GM19438 (cell line): Measurements from ENCODE around the gene DDX56.

Experiments used
- ATAC-seq: cut with Tn5 transposase; IDR thresholded peaks from one replicate; pipeline ENCODE4 v1.9.1; 2021; ENCODE audit warnings: low read depth; ENCODE audit not compliant: unreplicated experiment

Gene DDX56, protein sequence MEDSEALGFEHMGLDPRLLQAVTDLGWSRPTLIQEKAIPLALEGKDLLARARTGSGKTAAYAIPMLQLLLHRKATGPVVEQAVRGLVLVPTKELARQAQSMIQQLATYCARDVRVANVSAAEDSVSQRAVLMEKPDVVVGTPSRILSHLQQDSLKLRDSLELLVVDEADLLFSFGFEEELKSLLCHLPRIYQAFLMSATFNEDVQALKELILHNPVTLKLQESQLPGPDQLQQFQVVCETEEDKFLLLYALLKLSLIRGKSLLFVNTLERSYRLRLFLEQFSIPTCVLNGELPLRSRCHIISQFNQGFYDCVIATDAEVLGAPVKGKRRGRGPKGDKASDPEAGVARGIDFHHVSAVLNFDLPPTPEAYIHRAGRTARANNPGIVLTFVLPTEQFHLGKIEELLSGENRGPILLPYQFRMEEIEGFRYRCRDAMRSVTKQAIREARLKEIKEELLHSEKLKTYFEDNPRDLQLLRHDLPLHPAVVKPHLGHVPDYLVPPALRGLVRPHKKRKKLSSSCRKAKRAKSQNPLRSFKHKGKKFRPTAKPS

GRCh38 chr7:44573464-44574286, at the start of gene DDX56:
Gene DDX56, minus strand, starts transcription at chr7:44573908. Its CDS starts 13 bp downstream, at chr7:44573895.
- ATAC-seq: peak; percentile 91

DNA sequence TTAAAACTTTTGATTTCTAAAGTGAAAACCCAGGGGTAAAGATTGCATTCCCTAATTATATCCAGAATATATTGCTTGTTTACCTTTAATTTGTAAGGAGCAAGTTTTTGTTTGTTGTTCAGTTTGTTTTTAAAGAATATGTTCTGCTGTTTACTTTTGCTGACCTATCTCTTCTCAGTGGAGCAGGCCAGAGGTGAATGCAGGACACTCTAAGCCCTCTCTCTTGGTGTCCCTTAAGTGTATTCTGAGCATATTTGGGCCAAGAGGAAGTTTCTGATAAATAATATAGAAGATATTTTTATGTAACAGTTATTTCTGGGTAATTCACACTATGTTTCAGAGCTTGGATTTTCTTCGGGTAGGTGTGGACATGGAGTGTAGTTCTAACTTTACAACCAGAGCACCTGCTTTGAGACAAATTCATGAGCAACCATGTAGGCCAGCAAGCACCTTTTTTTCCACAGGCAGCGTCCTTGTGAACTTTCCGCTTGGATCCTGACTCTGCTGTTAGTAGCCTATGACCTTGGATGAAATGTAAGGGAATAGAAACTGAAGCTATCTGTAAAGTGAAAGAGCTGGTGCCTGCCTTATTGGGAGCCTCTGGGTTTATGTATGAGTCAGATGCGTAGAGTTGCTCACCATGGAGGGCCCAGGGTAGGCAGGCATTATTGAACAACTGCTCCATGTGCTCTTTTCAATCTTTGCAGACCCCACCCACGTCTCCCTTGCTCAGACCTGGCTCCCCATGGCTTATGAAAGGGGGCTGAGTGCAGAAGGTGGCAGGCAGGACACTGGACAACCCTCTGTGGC, 48.8 kb upstream of the DDX56 start:
- peak; percentile 82 for ATAC-seq

DNA sequence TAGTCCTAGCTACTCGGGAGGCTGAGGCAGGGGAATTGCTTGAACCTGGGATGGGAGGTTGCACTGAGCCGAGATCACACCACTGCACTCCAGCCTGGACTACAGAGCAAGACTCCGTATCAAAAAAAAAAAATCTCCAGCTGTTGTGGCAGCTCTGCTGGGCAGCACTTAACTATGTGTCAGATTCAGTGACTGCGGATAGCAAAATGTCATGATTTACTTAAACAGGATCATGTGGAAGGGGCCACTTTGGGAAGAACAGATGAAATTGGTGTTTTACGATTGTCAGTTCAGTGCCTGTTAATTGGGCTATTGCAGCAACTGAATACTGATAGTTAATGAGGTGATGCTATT, 48.0 kb upstream of the DDX56 start:
- no peak for ATAC-seq

DNA sequence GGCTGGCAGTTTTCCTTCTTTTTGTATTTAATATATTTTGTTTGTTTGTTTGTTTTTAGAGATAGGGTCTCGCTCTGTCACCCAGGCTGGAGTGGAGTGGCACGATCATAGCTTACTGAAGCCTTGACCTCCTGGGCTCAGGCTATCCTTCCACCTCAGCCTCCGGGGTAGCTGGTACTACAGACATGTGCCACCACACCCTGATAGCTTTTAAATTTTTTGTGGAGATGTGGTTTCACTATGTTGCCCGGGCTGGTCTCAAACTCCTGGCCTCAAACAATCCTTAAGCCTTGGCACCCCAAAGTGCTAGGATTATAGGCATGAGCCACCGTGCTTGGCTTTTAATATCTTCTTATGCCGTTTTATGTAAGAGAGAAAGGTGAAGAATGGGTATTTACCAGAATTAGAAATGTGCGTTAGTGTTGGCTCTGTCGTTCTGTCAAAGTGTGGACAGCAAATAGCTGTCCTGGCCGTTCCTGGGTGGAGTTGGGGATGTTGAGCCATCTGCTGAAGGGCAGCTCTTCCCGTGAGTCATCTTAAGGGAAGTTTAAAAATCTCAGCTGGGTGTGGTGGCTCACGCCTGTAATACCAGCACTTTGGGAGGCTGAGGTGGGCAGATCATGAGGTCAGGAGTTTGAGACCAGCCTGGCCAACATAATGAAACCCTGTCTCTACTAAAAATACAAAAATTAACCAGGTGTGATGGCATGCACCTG, 47.5 kb upstream of the DDX56 start:
- no peak for ATAC-seq

GRCh38 chr7:44618753-44619152, 45.0 kb upstream of the DDX56 start:
- no peak for ATAC-seq

- ATAC-seq: no peak
Observed at GRCh38 chr7:44618045-44618444, 44.3 kb upstream of the DDX56 start.

DNA sequence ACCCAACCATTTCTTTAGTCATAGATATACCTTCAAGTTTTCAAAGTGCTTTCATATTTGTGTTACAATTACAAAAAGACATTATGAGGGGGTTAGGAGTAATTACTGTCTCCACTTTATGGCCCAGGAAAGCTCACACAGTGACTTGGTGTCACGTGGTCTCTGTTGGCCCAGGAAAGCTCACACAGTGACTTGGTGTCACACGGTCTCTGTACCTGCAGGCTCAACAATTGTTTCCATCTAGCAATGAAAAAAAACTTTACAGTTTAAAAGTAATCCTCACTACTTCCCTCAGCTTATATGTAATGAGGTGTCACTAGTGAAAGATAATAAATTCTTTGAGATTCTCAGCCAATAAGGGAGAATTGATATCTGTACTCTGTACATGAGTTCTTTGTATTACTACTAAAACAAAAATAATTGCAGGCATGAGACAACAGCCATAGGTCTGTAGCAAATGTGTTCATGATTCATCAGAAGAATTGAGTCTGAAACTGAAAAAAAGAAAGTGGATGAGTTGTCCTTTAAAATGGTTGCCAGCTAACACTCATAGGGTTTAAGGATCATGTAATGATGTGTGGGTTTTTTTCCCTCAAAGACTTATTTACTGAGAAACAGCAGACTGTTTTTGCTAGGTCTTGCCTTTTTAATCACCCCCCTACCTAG, 43.6 kb upstream of the DDX56 start:
- ATAC-seq: peak; percentile 37

- no peak for ATAC-seq
Observed at GRCh38 chr7:44616545-44616944, 42.8 kb upstream of the DDX56 start.

DNA sequence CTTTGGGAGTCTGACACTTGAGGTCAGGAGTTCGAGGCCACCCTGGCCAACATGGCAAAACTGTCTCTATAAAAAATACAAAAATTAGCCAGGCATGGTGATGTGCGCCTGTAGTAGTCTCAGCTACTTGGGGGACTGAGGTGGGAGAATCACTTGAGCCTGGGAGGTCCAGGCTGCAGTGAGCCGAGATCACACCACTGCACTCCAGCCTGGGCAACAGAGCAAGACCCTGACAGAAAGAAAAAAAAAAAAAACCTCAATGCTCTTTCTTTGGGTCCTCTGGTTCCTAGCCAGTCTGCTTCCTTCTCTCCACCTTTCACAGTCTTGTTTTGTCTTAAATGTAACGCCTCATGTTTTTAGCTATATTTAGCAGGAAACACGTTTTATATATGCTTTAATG, 42.1 kb upstream of the DDX56 start:
- ATAC-seq: no peak

DNA sequence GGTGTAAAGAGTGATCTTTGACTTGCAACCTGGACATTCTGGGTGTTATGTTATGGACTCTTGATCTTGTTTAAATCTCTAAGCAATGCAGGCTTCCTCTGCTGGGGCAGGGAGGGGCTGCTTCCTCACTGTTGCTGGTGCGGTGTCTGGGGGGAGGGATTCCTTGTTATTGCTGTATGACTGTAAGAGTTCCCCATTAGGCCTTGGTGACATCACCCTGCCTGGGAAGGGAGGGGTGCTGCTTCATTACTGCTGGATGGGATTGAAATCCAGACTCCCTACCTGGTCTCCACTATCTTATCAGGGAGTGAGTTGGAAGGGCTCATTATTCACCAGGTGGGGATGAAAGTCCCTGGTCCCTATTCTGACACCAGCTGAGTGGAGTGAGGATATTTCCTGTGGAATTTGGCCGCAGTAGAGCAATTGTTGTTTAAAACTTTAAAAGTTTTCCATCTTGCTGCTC, 41.5 kb upstream of the DDX56 start:
- no peak for ATAC-seq

- ATAC-seq: no peak
Observed at GRCh38 chr7:44609829-44610228, 36.1 kb upstream of the DDX56 start.

GRCh38 chr7:44608916-44609648, 35.4 kb upstream of the DDX56 start:
- no peak for ATAC-seq

- ATAC-seq: no peak
Observed at GRCh38 chr7:44607141-44608068, 33.7 kb upstream of the DDX56 start.

DNA sequence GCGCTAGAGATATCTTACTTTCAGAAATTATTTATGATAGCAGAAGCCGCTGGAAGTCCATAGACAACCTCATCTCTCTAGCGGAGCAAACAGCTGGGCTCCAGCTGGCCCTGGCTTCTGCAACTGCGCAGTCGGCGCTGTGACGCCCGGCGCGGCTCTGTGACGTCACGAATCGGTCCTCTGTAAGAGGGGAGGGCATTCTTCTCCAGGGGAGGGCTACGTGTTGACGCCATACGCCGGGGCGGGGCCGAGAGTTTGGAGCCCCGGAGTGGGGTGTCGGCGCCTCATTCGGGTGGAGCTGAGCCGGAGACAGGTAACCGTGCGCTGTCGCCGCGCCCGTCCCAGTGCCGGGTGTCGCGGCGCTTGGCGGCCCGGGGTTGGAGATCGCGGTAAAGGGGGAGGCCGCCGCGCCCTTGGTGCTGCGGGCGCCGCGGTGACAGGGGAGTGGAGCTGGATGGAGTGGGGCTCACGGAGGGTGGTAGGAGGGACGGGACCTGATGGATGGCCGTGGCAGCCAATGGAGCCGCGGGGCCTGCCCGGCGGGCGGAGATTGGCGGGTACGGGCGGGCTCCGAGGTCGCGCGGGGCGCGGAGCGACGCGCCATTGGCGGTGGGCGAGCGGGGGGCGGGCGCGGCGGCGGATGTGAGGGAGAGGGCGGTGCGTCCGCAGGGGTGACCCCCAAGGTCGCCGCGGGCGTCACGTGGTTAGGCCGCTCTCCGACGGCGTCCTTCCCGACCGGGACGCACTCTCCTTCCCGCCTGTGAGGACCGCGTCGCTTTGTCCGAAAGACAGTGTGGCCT, 32.8 kb upstream of the DDX56 start, which contains the start of gene OGDH:
OGDH (plus strand) TSS at position 287 of the 800 bp plus-strand sequence. CDS start 17,717 bp downstream, outside the sequence.
- ATAC-seq: peak; percentile 94

- no peak for ATAC-seq
Observed at GRCh38 chr7:44604941-44605340, 31.2 kb upstream of the DDX56 start.

DNA sequence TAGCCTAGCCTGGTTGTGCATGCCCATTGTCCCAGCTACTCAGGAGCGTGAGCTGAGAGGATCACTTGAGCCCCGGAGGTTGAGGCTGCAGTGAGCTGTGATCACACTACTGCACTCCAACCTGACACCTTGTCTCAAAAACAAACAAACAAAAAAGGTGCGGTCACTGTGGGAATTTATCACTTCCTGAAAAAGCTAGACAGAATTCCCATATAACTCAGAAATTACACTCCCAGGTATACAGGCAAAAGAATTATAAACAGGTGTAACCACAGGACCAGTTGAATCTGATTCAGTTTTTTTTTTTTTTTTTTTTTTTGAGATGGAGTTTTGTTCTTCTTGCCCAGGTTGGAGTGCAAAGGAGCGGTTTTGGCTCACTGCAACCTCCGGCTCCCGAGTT, 29.5 kb upstream of the DDX56 start:
- ATAC-seq: no peak

DNA sequence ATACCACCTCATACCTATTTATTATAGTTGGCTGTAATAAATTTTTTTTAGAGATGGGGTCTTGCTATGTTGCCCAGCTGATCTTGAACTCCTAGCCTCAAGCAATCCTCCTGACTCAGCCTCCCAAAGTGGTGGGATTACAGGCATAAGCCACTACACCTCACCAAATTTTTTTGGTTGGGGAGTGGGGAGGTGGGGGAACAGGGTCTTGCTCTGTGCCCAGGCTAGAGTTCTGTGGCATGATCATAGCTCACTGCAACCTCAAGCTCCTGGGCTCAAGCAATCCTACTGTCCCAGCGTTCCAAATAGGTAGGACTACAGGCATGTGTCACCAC, 28.8 kb upstream of the DDX56 start:
- ATAC-seq: no peak
